Upper lobe of right lung (tissue), 1 donor: ENCODE results near the gene ZNF407. TPM values are rescaled to one million over a fixed set of nuclear protein-coding genes. Genes with fewer than 3 reads are reported as not detected.

Experiments
- ATAC-seq: fragments of 200-7000 bp; cut with Tn5 transposase; one replicate; pipeline ENCODE4 v1.9.1; 2020; ENCODE audit warnings: mild to moderate bottlenecking, moderate library complexity
- DNase-seq: peaks from one replicate; pipeline ENCODE4 v3.0.0-alpha.2; 2020
- H3K27ac ChIP-seq: fragments of 200-600 bp; one replicate; pipeline ENCODE4 v1.8.0; 2022
- H3K27me3 ChIP-seq: fragments of 200-600 bp; one replicate; pipeline ENCODE4 v1.8.0; 2022; ENCODE audit warnings: mild to moderate bottlenecking
- H3K36me3 ChIP-seq: fragments of 200-600 bp; one replicate; pipeline ENCODE4 v1.8.0; 2022
- H3K4me1 ChIP-seq: fragments of 200-600 bp; one replicate; pipeline ENCODE4 v1.8.0; 2022
- H3K4me3 ChIP-seq: fragments of 200-600 bp; one replicate; pipeline ENCODE4 v1.8.0; 2022; ENCODE audit warnings: mild to moderate bottlenecking
- H3K9me3 ChIP-seq: fragments of 200-600 bp; one replicate; pipeline ENCODE4 v1.8.0; 2022
- CTCF ChIP-seq: fragments of 200-600 bp; IDR thresholded peaks from one replicate; pipeline ENCODE4 v1.8.0; 2022; ENCODE audit warnings: antibody characterized with exemption
- intact Hi-C: fragments of 100-400 bp; cut with DNase I; formaldehyde crosslinking; loops from one replicate; pipeline ENCODE4 v1.11.0; 2022
- total RNA-seq: library from RNA; stranded (reverse); fragmentation: NEBNext Ultra II Directional; extraction: Animal tissue kit (Norgen Biotek cat#: 25700); gene quantifications from one replicate; pipeline ENCODE4 v1.2.1, GENCODE V29; 2021
- donor health status: DM: no; HTN: yes; CAD: no; lungs with severe emphysema.

ZNF407 gene
- total RNA-seq, 1 donor from 2014 or later, result 18.4 TPM

- ATAC-seq, result no peak
- H3K27me3 ChIP-seq, result no peaks in the 10 kb centered on the region
- DNase-seq, result no peak
- H3K36me3 ChIP-seq, result peaks cover 18% of the 10 kb centered on the region
- no peak overlapping the region for H3K27ac ChIP-seq
- H3K9me3 ChIP-seq, result no peaks in the 10 kb centered on the region
- no peak for TF ChIP-seq CTCF
- no peak overlapping the region for H3K4me3 ChIP-seq
- intact Hi-C loops, result no loop called here
- no peaks in the 10 kb centered on the region for H3K4me1 ChIP-seq
Observed at GRCh38 chr18:74631212-74631611, 33.5 kb downstream of the ZNF407 start.

- H3K4me3 ChIP-seq, result no peak overlapping the region
- no peaks in the 10 kb centered on the region for H3K27me3 ChIP-seq
- H3K27ac ChIP-seq, result no peak overlapping the region
- intact Hi-C loops, result no loop called here
- ATAC-seq, result no peak
- DNase-seq, result no peak
- no peaks in the 10 kb centered on the region for H3K4me1 ChIP-seq
- TF ChIP-seq CTCF, result no peak
- H3K9me3 ChIP-seq, result no peaks in the 10 kb centered on the region
- peaks cover 18% of the 10 kb centered on the region for H3K36me3 ChIP-seq
Observed at GRCh38 chr18:74631623-74632350, 34.1 kb downstream of the ZNF407 start.

- intact Hi-C loops, result no loop called here
- H3K4me1 ChIP-seq, result no peaks in the 10 kb centered on the region
- H3K27me3 ChIP-seq, result no peaks in the 10 kb centered on the region
- no peak overlapping the region for H3K4me3 ChIP-seq
- no peak for TF ChIP-seq CTCF
- peaks cover 18% of the 10 kb centered on the region for H3K36me3 ChIP-seq
- no peaks in the 10 kb centered on the region for H3K9me3 ChIP-seq
- DNase-seq (no peak), ATAC-seq (no peak)
- no peak overlapping the region for H3K27ac ChIP-seq
Observed at GRCh38 chr18:74632351-74632679, 34.6 kb downstream of the ZNF407 start.

- peaks cover 18% of the 10 kb centered on the region for H3K36me3 ChIP-seq
- intact Hi-C loops, result no loop called here
- TF ChIP-seq CTCF, result no peak
- no peaks in the 10 kb centered on the region for H3K27me3 ChIP-seq
- no peaks in the 10 kb centered on the region for H3K9me3 ChIP-seq
- H3K4me1 ChIP-seq, result no peaks in the 10 kb centered on the region
- no peak overlapping the region for H3K4me3 ChIP-seq
- DNase-seq (no peak), ATAC-seq (no peak)
- no peak overlapping the region for H3K27ac ChIP-seq
Observed at GRCh38 chr18:74632856-74633255, 35.2 kb downstream of the ZNF407 start.

- ATAC-seq, result no peak
- Histone ChIP-seq H3K36me3 (peaks cover 18% of the 10 kb centered on the region), H3K27ac (no peak overlapping the region), H3K4me3 (no peak overlapping the region), H3K4me1 (no peaks in the 10 kb centered on the region), H3K27me3 (no peaks in the 10 kb centered on the region), H3K9me3 (no peaks in the 10 kb centered on the region)
- intact Hi-C loops, result no loop called here
- TF ChIP-seq CTCF, result no peak
- DNase-seq, result no peak
Observed at GRCh38 chr18:74633652-74634352, 36.1 kb downstream of the ZNF407 start.
